HG02588 (cell line): ENCODE data around the gene KLK11.

Experiments used
- ATAC-seq: cut with Tn5 transposase; IDR thresholded peaks from one replicate; pipeline ENCODE4 v1.9.1; 2021; ENCODE audit warnings: mild to moderate bottlenecking, moderate library complexity; ENCODE audit not compliant: unreplicated experiment

KLK11 gene, protein sequence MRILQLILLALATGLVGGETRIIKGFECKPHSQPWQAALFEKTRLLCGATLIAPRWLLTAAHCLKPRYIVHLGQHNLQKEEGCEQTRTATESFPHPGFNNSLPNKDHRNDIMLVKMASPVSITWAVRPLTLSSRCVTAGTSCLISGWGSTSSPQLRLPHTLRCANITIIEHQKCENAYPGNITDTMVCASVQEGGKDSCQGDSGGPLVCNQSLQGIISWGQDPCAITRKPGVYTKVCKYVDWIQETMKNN

DNA sequence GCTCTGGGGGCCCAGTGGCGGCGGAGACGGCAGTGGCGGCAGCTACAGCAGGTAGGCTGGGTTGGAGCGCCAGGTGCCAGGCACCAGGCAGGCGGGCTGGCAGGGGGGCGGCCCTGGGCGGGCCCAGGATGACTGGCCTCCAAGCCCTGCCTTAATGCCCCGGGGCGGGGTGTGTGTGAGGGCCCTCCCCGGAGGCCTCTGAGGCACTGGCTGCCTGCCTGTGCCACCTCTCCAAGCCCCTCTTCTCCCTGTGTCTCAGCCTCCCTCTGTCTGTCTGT, at the start of gene KLK11:
KLK11 (minus strand) TSS at position 63 of the 278 bp plus-strand sequence. CDS start 985 bp downstream, outside the sequence.
- ATAC-seq, result no peak

DNA sequence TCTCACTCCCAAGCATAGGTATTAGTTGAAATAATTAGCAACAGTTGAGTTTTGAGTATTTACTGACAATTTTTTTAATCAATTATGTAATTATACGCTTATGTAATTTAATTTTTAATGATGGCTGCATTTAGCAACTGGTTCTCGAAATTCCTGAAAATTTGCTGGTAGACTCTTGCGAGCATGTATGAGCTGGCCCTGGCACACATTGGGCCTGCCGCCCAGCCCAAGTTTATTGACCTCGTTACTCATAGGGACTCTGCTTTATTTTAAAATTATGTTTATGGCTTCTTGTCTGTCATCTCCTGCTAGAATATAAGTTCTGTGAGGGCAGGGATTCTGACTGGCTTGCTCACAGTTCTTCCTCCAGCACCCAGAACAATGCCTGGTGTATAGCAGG, 49.6 kb upstream of the KLK11 start:
- no peak for ATAC-seq

DNA sequence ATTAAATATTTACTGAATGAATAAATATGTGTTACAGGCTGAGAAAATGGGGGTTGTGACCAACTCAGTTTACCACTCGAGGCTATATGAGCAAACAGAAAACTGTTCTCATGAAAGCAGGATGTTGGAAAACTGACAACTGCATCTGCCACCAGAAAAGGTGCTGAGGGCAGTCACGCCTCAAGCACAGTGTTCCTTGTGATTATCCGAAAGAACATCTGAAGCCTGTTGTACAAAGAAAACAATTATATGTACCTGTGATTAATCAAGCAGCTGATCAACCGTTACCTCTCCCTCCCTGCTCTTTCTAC, 44.6 kb upstream of the KLK11 start:
- no peak for ATAC-seq

DNA sequence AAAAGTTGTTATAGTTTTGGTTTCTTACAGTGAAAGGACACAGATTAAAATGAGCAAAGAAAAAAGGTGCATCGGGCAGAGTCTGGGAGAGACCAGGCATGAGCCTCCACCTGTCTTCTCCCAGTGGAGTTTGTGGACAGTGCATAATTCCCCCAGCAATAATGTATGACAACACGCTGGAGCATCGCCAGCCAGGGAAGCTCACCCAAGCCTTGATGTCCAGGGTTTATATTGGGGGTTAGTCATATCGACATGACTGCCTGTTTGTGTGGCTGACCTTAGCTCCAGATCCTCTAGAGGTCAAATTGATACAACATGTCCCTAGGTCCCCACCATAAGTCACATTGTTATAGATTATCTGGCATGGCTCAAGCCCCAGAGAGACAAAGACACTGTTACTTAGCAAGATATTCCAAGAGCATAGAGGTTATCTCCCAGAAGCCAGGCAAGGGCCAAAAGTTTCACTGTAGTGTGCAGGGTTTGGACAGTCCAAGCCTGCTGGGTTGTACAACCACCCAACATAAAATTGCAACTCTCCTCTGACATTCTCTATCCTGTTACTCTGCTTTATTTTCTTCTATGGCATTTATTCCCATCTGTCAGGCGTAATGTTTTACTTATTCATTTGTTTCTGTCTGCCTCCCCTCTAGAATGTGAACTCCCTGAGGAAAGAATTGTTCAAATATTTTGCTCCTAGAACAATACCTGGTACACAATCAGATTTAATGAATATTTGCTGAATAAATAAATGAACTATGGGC, 44.1 kb upstream of the KLK11 start:
- ATAC-seq, result no peak

DNA sequence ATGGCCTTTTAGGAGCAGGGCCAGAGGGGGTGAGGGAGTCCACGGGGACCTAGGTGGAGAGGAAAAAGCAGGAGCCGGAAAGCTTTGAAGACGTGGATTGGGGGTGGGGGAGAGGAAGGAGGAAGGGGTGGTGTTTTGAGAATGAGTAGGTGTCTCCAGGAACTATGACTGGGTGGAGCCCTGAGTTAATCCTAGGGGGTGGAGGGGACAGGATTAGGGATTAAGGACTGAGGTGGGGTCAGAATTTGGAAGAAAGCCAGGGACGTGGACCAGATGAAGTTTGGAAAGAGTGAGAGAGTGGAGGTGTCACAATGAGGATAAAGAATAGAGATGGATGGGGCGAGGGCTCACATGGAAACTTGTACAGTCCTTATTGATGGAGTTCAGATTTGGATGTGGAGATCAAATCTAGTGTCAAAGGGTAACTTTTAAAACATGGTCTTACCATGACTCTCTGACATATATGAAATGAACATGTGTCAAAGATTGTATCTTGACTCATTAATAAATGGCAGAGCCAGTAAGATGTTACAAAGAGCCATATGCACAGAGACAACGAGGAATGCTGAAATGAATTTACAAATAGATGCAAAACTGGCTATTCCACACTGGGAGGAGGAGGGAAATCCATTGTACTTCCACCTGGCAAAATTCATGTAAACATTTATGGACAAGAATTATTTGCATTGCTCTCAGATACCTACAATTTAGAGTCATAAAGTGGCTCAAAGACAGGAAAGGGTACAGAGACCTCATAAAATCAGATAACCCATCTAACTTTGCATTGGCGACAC, 40.2 kb upstream of the KLK11 start:
- no peak for ATAC-seq

DNA sequence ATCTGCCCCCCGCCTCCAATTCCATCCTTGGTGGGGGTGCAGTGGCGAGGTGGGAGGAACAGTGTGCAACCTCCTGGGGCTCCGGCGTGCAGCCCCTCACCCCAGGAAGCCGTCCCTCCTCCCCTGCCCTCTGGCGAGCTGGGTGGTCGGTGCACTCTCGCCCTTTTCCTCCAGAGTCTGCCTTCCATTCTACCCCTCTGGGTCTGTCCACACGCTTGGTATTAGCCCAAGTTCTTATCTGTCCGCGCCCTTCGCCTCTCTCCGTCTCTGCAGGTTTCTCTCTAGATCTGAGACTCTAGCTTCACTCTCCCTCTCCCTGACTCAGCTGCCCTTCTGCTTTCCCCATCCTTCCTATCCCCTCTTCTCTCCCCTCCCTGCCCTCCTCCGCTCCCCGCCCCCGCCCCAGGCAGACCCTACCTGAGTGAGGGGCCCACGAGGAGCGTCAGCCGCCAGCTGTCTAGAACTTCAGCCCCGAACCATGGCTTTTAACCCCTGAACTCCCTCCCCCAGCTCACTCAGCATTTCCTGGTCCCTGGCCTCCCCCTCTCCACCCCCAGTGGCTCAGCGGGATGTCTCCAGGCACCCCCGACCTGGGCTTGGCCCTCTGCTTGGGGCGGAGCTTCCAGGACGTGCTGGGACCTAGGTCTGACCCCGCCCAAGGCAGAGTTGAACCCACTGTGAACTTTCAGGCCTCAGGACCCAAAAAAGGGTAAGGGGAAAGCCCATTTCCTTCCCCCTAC, 39.0 kb upstream of the KLK11 start:
- no peak for ATAC-seq

DNA sequence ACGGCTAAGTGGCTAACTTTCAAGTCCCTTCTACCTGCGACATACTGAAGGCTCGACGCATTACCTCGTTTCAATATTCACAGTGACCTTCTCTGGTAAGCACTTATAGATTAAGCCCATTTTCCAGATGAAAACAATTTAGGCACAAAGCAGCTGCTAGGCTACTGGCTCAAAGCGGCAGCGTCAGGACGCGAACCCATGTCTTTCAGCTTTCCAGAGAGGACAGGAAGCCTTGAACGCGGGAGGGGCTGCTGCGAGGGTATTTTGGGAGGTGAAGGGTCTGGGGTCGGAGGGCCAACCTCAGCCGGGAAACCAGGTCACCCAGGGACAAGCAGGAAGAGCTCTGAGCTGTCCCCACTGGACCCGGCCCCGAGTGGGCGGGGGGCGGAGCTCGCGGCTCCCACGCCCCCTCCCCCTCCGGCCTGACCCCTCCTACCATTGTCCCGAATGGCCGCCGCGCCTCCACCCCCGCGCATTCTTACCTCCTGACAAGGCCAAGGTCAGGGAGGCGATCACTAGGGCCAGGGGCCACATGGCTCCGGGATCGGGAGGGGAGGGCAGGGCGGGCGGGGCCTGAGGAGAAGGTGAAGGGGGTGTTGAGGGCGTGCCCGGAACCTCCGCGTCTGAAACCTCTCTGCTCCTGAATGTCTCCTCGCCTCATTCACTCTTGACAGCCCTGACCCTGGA, 38.3 kb upstream of the KLK11 start, which contains the start of gene KLK13:
KLK13 (minus strand) TSS at position 559 of the 687 bp plus-strand sequence; CDS start at position 534, 25 bp downstream.
- no peak for ATAC-seq

DNA sequence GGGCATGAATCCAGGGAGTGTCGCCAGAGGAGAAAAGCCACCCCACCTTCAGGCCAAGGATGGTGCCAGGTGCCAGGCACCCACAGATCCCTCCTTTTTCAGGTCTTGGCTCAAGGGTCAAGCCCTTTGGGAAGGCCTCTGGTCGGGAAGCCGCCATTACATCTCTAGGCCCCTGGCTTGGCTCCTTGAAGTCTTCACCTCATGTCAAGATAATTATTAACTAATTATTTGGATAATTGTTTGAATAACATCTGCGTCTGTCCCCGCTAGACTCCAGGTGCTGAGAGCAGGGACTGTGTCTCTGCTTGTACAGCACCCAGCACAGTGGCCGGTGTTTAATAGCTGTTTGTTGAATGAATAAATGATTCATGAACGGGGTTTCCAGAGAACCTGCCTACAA, 37.2 kb upstream of the KLK11 start:
- ATAC-seq, result no peak

DNA sequence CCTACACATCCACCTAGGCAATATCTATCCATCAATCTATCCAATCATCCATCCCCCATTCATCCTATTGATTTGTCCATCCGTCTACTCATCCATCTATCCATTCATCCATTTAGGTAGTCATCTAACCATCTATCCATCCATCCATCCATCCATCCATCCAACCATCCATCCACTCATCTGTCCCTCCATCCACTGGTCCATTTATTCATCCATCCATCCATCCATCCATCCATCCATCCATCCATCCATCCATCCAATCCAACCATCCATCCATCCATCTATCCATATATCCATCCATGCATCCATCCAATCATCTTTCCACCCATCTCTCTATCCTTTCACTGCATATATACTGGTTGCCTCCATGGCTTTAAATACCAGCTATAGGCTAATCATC, 34.6 kb upstream of the KLK11 start:
- ATAC-seq, result no peak

DNA sequence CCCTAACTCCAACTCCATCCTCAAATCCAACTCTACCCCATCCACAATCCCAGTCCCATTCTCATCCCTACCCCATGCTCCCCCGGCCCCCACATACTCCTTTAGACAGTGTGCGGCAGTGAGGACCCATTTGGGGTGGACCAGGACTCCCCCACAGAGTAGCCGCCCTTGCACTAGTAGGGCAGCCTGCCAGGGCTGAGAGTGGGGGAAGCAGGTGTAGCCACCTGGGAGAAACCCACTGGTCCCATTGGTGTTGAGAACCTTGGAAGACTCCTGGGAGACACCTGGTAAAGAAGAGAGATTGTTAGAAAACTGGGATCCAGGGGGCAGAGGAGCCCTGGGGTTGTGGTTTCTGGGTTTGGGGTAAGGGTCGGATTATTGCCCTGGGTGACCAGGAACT, 33.9 kb upstream of the KLK11 start:
- no peak for ATAC-seq

DNA sequence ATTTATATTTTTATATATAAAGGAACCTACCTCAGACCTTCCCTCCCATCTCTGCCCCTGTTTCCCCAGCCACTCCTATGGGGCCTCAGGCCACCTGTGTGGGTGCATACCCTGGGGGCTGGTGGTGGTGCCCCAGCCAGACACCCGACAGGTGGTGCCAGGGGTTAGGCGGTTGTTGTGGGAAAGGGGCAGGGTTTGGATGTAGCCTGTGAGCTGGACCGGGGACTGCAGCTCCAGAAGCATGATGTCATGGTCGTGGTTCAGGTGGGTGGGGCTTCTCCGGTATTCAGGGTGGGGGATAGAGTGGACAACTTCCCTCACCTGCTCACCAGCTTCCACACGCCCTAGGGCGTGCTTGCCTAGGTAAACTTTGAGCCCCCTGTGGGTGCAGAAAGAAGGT, 33.3 kb upstream of the KLK11 start:
- no peak for ATAC-seq

DNA sequence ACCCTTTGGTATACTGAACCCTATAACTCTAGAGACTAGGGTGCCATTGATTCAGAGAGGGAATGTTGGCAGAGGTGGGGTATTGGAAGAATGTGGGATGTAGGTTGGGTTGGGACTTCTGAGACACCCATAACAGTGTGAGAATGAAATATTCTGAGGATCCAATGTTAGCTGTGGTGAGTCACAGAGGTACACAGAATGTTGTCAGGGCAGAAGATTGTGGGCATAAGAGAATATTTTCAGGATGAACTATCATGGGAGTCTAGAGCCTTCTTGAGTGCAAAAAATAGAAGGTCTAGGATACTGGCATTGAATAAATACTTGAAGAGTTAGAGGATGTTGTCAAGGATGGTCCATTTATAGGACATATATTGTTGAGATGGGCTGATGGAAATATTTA, 29.4 kb upstream of the KLK11 start:
- ATAC-seq, result no peak

DNA sequence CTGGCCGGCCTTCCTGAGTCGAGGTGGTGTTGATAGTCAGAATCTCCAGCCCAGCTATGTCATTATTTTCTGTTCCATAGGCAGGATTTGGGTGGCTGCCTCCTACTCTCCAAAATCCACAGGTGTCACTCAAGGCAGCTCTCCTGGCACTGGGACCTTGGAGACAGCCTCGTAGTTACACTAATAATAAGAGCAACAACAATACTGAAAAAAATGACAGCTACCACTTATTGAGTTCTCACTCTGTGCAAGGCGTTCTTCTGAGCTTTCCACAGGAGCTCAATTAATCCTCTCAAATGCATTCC, 20.6 kb upstream of the KLK11 start:
- no peak for ATAC-seq

DNA sequence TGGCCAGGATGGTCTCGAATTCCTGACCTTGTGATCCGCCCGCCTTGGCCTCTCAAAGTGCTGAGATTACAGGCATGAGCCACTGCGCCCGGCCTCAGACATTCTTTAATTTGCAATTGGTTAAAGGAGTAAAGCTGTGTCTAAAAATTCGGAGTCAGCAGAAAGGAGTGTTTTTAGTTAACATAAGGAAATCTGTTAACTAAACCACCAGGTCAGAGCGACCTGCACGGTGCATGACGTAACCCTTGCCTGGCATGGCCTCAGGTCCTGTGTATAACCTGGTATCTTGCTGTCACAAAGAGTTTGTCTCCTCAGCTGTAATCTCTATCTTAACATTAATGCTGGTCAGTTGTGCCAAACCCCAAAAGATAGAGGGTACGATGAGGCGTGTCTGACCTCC, 17.9 kb upstream of the KLK11 start:
- no peak for ATAC-seq

DNA sequence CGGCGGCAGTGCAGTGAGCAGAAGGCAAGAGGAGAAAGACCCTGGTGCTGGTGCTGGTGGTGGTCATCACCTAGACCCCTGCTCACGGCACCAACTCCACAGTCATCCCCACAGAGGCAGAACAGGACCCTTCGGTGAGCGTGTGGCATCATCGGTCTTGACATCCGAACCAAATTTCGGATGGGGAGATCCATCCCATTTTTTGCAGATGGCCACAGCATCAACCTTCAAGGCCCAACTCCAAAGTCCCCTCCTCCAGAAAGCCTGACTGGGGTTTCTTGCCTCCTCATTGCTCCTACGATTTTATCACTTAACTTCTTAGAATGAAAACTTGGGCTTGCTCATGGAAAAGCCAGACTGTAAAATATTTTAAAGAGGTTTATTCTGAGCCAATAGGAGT, 17.1 kb upstream of the KLK11 start:
- no peak for ATAC-seq

DNA sequence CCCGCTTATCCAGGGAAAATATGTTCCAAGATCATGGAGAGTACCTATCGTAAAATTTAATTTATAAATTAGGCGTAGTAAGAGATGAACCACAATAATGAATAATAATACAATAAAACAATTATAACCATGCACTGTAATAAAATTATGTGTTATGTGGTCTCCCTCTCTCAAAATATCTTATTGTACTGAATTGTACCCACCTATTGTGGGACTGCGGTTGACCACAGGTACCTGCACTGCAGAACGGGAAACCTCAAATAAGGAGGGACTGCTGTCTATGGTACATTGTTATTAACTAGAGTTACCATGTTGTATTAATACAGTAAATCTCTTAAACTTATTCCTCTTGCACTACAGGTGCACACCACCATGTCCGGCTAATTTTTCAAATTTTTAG, 13.7 kb upstream of the KLK11 start:
- ATAC-seq, result no peak

DNA sequence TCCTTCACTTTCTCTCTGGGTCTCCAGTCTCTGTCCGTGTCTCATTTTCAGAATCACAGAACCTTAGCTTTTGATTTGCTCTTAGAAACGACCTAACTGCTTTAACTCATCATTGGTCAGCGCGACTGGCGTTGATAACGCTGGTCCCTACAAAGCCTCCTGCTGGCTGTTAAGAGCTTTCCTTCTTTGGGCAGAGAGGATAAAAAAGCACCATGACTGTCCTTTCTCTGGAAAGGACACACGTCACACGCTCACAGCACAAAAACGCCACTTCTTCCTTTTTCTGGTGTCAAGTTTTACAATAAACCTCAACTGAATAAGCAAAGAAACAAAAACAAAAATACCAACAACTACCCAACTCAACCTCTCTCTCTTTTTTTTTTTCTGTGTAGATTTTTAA, 10.1 kb upstream of the KLK11 start:
- no peak for ATAC-seq

DNA sequence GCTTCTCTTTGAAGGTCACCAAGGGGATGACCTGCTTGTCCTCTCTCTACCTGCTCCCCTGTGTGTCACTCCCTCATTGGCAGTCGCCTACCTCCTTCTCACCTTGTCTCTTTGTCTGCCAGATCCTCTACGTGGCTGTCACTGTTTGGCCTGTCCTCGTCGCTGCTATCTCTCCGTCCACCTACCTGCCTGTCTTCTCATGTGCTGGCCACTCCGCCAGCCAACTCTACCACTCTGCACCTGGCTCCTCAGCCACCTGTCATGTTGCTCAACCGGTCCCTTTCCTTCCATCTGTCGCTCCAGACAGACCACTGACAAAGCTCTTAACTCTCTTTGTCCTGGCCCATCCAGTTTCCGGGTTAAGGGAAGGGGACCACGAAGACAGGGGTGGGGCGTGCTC, 8.3 kb upstream of the KLK11 start, which contains the start of gene KLK12:
KLK12 (minus strand) TSS at position 299 of the 400 bp plus-strand sequence. CDS start 381 bp downstream, outside the sequence.
- no peak for ATAC-seq

DNA sequence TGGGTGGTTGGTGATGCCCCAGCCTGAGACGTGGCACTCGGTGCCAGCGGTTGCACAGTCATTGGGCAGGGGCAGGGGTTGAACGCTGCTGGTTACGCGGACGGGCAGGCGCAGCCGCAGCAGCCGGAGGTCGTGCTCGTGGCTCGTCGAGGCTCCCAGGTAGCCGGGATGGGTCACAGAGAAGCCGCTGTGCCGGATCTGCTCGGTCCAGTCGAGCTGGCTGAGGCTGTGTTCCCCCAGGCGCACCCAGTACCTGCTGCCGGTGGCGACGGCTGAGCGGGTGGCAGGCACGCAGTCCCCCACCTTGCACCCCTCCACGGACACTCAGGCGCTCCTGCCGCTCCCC, 5.4 kb upstream of the KLK11 start:
- ATAC-seq, result no peak

DNA sequence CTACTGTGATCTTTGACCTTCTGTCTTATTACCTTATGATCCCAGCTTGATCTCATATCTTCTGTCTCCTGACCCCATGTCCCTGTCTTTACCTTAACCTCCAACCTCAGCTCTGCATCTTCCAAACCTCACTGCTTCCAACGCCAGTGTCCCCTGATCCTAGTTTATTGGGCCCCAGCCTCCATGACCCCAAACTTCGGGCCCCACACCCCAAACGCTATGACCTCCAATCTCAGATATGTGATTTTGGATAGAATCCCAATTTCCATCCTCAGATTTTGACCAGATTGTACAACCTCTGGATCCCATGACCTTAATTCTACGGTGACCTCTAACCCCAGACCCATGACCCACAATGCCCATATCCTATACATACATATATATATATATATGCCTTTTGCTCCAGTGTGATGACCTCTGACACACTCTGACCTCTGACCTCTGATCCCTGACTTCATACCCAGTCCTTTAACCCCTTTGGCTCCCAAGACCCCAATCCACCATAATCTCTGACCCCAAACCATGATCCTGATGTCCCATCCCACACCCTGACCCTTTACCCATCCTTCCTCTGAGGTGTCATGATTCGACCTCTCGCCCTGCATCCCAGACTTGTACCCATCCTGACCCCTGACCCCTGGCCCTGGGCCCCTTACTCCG, 4.9 kb upstream of the KLK11 start:
- ATAC-seq, result no peak

DNA sequence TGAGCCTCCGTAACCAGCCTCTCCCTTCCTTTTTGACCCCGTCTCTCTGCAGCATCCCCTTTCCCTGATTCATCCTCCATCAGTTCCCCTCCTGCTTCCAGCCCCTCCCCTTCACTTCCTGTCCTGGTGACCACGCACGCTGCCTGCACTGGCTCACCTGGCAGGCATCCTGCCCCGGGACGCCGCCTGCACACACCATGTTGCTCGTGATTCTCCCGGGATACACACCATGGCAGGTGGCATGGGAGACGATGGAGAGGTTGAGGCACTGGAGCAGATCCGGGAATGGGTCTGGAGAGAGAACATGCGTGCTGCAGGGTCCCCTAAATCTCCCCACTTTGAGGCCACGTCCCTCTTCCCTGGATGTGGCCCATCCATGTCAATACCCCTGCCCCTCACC, 4.2 kb upstream of the KLK11 start:
- ATAC-seq, result no peak
